Pancreas (tissue), 10 donors: ENCODE data around the gene LTB. TPM values are rescaled to one million over a fixed set of nuclear protein-coding genes. Genes with fewer than 3 reads are reported as not detected.

Experiments
- ATAC-seq, 4 donors: fragments of 200-7000 bp; cut with Tn5 transposase; one replicate each; pipeline versions ENCODE4 v1.8.0 to v1.9.1; 2020; ENCODE audit warnings: mild to moderate bottlenecking in 4 of 4, moderate library complexity in 4 of 4
- DNase-seq, 6 donors: peaks; one replicate each; pipeline ENCODE4 v3.0.0-alpha.2; 2020
- FAIRE-seq: peaks from 2 replicates; lab custom pipeline; 2012; peaks lifted over from hg19 to GRCh38; lab: Jason Lieb, UNC
- H3K27ac ChIP-seq, 4 donors: fragments of 200-600 bp; sonication (generic); 1 replicate in 3 of 4; 2 replicates in 1 of 4; pipeline versions ENCODE4 v1.5.0 to v1.8.0; 2020
- H3K27me3 ChIP-seq, 4 donors: fragments of 200-600 bp; one replicate each; pipeline ENCODE4 v1.8.0; 2021
- H3K36me3 ChIP-seq, 3 donors: fragments of 200-600 bp; sonication (generic) in 1 of 3; one replicate each; pipeline versions ENCODE4 v1.5.0 to v1.8.0; 2020 to 2021
- H3K4me1 ChIP-seq, 3 donors: fragments of 200-600 bp; one replicate each; pipeline ENCODE4 v1.8.0; 2021
- H3K4me3 ChIP-seq, 4 donors: fragments of 200-600 bp; sonication (generic) in 2 of 4; one replicate each; pipeline versions ENCODE4 v1.5.0 to v1.8.0; 2020 to 2021
- H3K9me3 ChIP-seq, 4 donors: fragments of 200-600 bp; one replicate each; pipeline ENCODE4 v1.8.0; 2021
- WGBS, 2 donors: extraction: QIAGEN DNeasy Blood & Tissue Kit; methylation state at CpG; one replicate each; pipeline ENCODE4 v1.1.7; 2013; 5-methylcytosine and 5-hydroxymethylcytosine counted together
- intact Hi-C, 3 donors: fragments of 100-400 bp; cut with DNase I; formaldehyde crosslinking; loops; one replicate each; pipeline versions ENCODE4 v1.11.1 to v1.14.2; 2022
- polyA plus RNA-seq, 2 donors: library from polyadenylated mRNA; stranded (reverse); fragments of 200-250 nt; gene quantifications; one replicate each; pipeline ENCODE4 v1.2.3, GENCODE V29; 2013
- total RNA-seq, 6 donors: library from RNA; stranded (reverse); fragmentation: NEBNext Ultra II Directional in 4 of 6; extraction: Animal tissue kit (Norgen Biotek cat#: 25700) in 4 of 6; gene quantifications; one replicate each; pipeline versions ENCODE4 v1.2.1 to v1.2.4, GENCODE V29; 2021 to 2023
- TF ChIP-seq, protein P1 (sequence below), 4 donors: fragments of 200-600 bp; sonication (generic) in 3 of 4; IDR thresholded peaks; one replicate each; pipeline versions ENCODE4 v1.5.0 to v1.8.0; 2021; ENCODE audit warnings: antibody characterized with exemption in 4 of 4
- donor health status: healthy with polysubstance abuse.
- donor health status: DM: no; HTN: no; CAD: no; lungs with moderate emphysema.
- donor health status: DM: no; HTN: no; CAD: no.
- donor health status: control.
- donor health status: control.
- donor health status: Bipolar disorder and iron deficiency.
- donor health status: DM: yes; HTN: yes; CAD: no.
- donor health status: DM: no; HTN: no; CAD: no.
- donor health status: DM: no; HTN: no; CAD: no.
- donor health status: DM: yes; HTN: yes; CAD: no.

LTB gene
- total and polyA plus RNA-seq, 8 donors: 0.71 to 19.4 (median 2.1) TPM

DNA sequence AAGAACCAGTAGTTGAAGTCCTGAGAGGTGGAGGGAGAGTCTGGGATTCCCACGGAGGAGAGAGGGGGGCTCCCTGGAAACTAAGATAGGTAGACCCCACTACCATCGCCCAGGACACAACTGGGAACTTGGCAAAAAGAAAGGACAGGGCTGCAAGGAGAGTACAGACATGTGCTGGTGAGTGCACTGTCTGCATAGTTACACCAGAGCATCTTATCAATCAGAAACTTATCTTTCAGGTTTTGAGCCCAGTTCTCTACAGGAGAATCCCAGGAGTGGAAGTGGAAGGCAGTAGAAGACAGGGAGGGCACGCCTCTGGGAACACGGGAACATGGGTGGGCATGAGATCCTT, 22.6 kb downstream of the LTB start:
- DNase-seq (no peak), ATAC-seq (no peak), FAIRE-seq (no peak)
- Histone ChIP-seq H3K4me1 (peaks cover 0 to 7% (median 0%) of the 10 kb centered on the region in 3 donors), H3K36me3 (peaks cover 0 to 20% (median 8%) of the 10 kb centered on the region in 3 donors), H3K4me3 (no peak overlapping the region), H3K9me3 (no peaks in the 10 kb centered on the region), H3K27me3 (no peaks in the 10 kb centered on the region), H3K27ac (peak overlapping the region in 2 of 4 donors; percentile 5 to 37)
- intact Hi-C loops: no loop called here
- TF ChIP-seq, protein P1, sequence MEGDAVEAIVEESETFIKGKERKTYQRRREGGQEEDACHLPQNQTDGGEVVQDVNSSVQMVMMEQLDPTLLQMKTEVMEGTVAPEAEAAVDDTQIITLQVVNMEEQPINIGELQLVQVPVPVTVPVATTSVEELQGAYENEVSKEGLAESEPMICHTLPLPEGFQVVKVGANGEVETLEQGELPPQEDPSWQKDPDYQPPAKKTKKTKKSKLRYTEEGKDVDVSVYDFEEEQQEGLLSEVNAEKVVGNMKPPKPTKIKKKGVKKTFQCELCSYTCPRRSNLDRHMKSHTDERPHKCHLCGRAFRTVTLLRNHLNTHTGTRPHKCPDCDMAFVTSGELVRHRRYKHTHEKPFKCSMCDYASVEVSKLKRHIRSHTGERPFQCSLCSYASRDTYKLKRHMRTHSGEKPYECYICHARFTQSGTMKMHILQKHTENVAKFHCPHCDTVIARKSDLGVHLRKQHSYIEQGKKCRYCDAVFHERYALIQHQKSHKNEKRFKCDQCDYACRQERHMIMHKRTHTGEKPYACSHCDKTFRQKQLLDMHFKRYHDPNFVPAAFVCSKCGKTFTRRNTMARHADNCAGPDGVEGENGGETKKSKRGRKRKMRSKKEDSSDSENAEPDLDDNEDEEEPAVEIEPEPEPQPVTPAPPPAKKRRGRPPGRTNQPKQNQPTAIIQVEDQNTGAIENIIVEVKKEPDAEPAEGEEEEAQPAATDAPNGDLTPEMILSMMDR (IDR thresholded peaks at IDR 0.05): no peak
- WGBS, 2 donors: 72 to 85% methylated on average over 4 of the region's 4 CpGs

DNA sequence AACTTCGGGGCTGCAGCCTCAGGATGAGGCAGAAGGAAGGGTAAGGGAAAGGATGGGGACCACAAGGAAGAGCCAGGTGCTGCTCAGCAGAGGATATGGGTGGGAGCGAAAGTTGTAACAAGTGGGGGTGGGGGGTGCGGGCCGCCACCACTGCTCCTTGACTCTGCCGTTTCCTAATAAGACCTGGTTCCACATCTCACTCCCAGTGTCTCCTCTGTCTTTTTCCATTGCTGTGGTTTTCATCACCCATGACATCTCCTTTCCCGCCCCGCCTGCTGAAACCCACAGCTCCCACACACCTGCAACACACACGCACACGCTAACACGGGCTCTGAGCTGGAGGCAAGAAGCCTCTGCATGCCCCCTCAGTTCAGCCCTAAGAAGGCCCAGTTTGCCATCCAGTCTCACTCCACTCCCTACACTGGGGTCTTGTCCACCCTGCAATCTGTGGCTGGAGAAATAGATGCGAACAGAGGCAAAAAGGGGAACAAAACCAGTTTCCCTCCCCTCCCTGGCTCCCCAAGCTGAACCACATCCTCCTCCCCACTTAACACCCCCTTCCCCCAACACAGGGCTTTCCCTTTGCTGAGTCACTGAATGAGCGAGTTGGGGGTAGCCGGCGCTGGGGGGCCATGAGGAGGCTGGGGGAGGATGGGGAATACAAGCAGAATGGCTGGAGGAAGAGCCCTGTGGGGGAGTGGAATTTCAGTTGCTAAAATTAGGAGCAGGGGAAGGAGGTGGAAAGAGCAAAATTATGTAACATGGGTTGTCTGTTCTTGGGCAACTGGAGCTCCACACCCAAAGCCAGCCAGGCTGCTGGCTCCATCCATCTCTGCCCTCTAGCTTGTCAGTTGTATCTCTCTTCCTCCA, 23.4 kb downstream of the LTB start:
- FAIRE-seq (no peak), DNase-seq (peak in 1 of 6 donors; percentile 40), ATAC-seq (peak in 3 of 4 donors; percentile 21 to 66 (median 65))
- Histone ChIP-seq H3K27ac (no peak overlapping the region), H3K4me1 (peaks cover 0 to 7% (median 0%) of the 10 kb centered on the region in 3 donors), H3K4me3 (no peak overlapping the region), H3K27me3 (no peaks in the 10 kb centered on the region), H3K36me3 (peaks cover 0 to 20% (median 8%) of the 10 kb centered on the region in 3 donors), H3K9me3 (no peaks in the 10 kb centered on the region)
- TF ChIP-seq, protein P1 (IDR thresholded peaks at IDR 0.05): no peak
- intact Hi-C loops: no loop called here
- WGBS, 2 donors: 84 to 91% methylated on average over 14 of the region's 14 CpGs

DNA sequence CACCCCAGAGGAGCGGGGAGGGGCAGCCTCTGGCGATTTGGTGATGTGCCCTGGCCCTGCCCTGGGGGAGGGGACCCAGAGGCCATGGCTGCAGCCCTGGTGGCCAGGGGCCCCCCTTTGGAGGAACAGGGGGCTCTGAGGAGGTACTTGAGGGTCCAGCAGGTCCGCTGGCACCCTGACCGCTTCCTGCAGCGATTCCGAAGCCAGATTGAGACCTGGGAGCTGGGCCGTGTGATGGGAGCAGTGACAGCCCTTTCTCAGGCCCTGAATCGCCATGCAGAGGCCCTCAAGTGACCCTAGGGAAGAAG, 24.0 kb downstream of the LTB start:
- ATAC-seq (no peak), DNase-seq (no peak), FAIRE-seq (no peak)
- Histone ChIP-seq H3K27ac (no peak overlapping the region), H3K4me3 (no peak overlapping the region), H3K4me1 (peaks cover 0 to 7% (median 0%) of the 10 kb centered on the region in 3 donors), H3K36me3 (peaks cover 0 to 20% (median 8%) of the 10 kb centered on the region in 3 donors), H3K9me3 (no peaks in the 10 kb centered on the region), H3K27me3 (no peaks in the 10 kb centered on the region)
- TF ChIP-seq, protein P1 (IDR thresholded peaks at IDR 0.05): no peak
- WGBS, 2 donors: 88 to 90% methylated on average over 8 of the region's 8 CpGs
- intact Hi-C loops: no loop called here

DNA sequence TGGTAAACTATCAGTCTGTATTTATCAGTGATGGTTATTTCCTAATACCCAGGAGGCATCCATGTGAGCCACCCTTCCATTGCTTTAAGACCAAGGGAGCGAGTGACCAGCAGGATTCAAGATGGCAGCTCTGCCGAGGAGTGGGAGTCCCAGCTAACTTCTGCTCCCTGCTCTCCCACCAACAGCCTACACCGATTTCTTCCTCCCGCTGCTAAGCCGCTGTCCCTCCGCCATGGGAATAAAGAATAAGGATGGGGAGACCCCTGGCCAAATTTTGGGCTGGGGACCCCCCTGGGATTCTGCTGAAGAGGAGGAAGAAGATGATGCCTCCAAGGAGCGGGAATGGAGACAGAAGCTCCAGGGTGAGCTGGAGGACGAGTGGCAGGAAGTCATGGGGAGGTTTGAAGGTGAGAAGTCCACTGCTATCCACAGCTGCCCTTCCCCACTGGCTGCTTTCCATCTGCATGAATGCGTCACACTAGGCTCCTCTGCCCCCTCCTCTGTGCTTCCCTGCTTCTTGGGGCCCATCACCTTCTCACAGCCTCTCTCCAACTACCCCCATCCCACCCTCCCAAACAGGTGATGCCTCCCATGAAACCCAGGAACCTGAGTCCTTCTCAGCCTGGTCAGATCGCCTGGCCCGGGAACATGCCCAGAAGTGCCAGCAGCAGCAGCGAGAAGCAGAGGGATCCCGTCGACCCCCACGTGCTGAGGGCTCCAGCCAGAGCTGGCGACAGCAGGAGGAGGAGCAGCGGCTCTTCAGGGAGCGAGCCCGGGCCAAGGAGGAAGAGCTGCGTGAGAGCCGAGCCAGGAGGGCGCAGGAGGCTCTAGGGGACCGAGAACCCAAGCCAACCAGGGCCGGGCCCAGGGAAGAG, 24.5 kb downstream of the LTB start:
- Histone ChIP-seq H3K9me3 (no peaks in the 10 kb centered on the region), H3K36me3 (peaks cover 0 to 20% (median 8%) of the 10 kb centered on the region in 3 donors), H3K27me3 (no peaks in the 10 kb centered on the region), H3K4me1 (peaks cover 0 to 7% (median 0%) of the 10 kb centered on the region in 3 donors), H3K4me3 (no peak overlapping the region), H3K27ac (no peak overlapping the region)
- 79 to 80% methylated on average over 24 of the region's 24 CpGs for WGBS, 2 donors
- DNase-seq (no peak), FAIRE-seq (no peak), ATAC-seq (no peak)
- intact Hi-C loops: no loop called here
- TF ChIP-seq, protein P1 (IDR thresholded peaks at IDR 0.05): no peak
